GM18870 (cell line): ENCODE measurements around the gene FCN2.

Experiments
- ATAC-seq: cut with Tn5 transposase; IDR thresholded peaks from one replicate; pipeline ENCODE4 v1.9.1; 2021; ENCODE audit warnings: moderate library complexity; ENCODE audit not compliant: unreplicated experiment

The FCN2 gene

DNA sequence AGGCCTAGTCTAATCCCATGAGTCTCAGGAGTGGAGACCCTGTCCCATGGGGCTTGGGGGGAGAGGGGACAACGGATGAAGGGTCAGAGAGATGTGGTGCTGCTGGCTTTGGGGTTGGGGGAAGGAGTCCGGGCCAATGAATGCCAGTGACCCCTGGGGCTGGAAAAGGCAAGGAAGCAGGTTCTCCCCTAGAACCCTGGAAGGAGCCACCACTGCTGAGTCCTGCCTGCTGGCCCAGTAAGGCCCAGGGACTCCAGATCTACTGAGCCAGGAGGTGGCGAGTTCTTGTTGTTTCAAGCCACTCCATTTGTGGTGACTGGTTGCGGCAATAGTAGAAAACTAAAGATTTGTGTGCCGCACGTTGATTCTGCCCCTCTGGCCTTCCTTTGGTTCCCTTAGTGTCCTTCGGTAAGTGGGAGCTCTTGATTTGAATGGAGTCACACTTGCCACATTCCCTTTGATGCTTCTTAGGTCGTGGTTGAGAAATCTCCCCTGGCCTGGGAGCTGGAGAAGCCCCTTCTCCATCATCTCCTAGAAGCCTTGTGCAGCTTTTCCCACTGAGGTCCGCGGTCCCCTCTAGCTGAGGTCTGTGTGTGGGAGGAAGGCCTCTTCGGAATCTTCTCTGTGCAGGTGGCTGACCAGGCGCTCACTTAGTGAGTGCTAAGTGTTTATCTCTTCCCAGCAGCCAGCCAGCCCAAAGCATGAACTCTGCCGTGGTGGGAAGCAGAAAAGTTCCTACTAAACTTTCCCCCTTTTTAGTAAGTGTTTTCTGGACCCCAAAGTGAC, 28.1 kb downstream of the FCN2 start:
- ATAC-seq: no peak

- no peak for ATAC-seq
Observed at GRCh38 chr9:134909511-134910481, 29.2 kb downstream of the FCN2 start.

GRCh38 chr9:134912126-134912840, 31.7 kb downstream of the FCN2 start:
- ATAC-seq: no peak

DNA sequence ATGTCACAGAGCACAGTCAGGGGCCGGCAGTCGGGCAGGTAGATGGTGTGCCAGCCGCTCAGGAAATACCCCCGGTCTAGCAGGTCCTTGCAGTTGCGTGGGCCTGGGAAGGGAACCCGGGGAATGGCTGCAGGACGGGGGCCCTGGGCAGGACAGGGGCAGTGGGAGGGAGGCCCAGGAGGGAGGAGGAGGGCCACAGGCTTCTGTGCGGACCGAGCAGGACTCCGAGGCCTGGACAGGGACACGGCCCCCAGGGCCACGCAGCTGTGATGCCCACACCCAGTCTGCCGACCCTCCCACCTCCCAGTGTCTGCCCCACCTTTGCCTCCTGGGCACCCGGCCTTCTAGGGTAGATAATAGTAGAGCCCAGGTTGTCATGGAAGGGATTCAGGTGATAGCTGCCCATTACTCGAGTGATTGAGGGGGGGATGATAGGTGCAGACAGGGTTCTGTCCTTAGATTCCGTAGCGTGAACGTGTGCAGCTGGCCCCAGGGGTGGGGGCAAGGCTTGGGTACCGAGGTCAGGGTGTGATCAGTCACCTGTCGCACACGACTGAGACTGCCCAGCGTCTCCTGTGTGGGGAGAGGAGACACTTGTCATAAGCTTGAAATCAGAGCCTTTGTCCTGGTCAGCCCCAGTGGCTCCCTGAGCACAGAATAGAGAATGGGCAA, 32.6 kb downstream of the FCN2 start:
- no peak for ATAC-seq

DNA sequence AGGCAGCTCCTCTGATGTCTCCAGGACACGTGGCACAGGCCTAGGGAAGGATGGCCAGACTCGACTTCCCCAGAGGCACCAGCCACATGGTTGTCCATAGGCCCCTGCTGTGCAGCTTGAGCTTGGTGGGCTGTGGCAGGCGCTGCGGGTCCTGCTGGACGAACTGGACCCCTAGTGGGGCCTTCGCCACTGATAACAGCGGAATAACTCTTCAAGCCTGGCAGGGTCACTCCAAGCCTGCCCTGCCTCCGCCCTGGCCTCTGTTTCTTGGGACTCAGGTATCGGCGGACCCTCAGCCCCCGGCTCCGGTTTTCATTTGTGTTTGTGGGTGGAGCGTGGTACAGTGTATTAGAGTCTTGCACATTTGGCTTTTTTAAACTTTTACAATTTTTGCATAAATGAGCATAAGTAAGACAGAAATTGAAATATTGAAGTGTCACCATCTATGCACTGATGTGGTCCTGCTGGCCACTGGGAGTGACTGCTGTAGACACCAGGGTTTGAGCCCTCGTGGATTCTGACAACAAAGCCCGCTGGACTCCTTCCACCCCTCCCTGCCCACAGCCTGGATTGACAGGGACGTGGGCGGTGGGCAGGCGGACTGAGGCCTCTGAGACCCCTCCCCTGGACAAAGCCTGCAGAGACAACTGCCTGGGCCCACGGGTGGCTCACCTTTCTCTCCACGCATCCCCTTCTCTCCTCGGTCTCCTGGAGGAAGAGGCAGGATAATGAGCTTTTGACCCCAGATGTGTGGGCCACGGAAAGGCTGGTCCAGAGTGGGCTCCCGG, 33.3 kb downstream of the FCN2 start:
- no peak for ATAC-seq

GRCh38 chr9:134914501-134914834, 33.9 kb downstream of the FCN2 start:
- no peak for ATAC-seq

- no peak for ATAC-seq
Observed at GRCh38 chr9:134915046-134915985, 34.7 kb downstream of the FCN2 start.

DNA sequence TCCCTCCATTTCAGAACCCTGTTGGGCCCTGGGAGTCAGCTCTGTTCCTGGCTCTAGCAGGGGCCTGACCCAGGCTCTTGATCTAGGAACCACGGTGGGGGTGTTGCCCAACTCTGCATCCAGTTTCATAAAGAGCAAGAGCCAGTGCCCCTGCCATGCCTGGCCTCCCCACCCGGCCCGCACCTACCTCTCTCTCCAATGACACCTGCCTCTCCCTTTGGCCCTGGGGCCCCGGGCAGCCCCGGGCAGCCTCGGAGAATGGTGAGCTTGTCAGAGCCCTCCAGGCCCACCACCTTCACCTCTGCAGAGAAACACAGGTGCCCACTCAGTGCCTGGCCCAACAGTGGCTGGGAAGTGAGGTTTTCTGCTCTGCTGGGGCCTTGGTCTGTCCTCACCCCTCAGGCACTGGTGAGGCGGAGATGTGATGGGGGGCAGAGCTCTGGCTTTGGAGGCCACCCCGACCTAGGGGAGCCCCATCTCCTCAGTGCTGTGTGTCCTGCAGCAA, 35.6 kb downstream of the FCN2 start:
- ATAC-seq: no peak

DNA sequence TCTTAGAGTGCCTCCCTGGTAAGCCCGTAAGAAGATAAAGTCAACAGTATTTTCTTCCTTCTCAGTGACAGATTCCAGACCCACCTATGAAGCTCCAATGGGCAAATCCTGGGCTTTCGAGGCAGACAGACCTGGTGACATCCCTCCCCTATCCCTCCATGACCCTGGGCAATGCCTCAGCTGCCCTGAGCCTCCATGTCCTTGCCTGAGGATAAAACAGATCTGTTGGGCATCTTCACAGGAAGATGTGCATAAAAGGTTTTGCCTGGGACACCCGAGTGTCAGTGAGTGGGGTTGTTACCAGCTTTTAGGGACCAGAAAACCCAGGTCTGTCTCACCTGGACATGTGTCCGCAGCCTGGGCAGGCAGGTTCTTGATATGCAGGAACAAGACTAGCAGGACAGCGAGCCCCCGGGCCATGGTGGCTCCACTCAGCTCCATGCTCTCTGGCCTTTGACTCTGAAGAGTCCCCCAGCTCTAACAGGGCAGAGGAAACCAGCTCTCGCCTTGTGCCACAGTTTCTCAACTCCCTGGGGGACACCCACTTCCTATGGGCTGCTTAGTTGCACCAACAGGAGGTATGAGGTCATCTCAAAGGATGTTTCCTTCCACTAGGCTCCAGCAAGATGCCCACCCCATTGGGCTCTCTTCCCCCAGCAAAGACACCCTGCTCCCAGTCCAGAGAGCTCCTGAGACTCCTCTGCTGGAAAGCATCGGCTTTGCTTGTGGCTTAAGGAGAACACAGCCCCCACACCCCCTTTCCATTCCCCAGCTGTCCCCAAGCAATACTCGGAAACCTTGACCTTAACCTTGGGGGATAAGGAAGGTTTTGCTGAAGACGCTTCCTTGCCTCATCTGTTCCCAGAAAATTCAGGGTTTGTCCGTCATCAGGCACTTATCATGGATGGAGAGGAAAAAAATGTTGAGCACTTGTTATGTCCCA, 37.1 kb downstream of the FCN2 start, which contains the start of gene FCN1:
FCN1 (minus strand) TSS at position 482 of the 943 bp plus-strand sequence; CDS start at position 441, 41 bp downstream.
- no peak for ATAC-seq

DNA sequence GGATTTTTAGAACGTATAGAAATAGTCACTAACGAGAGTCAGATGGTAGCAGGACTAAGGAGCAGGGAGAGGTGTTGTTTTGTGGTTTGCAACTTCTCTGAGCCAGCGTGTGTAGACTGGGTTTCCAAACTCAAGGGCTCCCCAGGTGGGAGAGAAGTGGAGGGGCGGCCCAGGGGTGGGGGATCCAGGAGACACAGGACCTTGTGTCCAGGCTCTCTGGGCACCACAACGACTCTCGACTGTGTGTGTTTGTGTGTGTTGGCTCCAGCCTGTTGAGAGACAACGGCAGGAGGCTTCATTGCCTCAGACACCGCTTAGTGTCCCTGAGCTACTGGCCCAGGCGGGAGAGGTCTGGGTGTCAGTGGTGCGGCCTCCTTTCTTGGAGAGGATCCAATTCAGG, 38.0 kb downstream of the FCN2 start:
- no peak for ATAC-seq

GRCh38 chr9:134919303-134919702, 38.7 kb downstream of the FCN2 start:
- ATAC-seq: no peak

GRCh38 chr9:134922066-134922931, 41.7 kb downstream of the FCN2 start:
- no peak for ATAC-seq

- no peak for ATAC-seq
Observed at GRCh38 chr9:134922932-134923240, 42.3 kb downstream of the FCN2 start.

DNA sequence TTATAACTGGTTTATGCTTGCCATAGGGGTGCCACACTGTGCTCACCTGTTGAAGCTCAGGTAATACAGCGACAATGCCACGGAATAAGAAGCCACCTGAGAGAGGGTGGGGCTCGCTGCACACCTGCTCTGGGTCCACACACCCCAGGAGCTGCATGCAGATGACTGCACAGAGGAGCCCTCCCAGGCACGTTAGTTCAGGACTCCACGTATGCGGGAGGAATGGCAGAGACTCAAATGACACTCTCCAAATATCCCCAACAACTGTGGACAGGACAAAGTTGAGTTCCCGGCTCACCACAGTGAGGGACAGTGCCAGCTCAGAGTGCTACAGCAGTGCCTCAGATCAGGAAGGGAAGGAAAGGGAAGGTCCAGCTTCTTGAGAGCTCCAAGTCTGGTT, 42.9 kb downstream of the FCN2 start:
- ATAC-seq: no peak

DNA sequence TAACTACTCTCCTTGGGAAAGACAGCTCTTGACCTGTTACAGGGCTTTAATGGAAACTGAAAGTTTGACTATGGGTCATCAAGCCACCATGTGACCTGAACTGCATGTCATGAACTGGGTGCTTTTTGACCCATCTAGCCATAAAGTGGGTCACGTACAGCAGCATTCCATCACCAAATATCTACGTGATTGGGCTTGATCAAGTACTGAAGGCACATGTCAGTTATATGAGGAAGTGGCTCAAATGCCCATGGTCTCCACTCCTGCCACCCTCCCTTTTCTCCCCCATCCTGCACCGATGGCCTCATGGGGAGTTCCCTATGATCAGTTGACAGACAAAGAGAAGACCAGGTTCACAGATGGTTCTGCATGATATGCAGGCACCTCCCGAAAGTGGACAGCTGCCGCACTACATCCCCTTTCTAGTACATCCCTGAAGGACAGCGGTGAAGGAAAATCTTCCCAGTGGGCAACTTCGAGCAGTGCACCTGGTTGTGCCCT, 44.5 kb downstream of the FCN2 start:
- ATAC-seq: no peak

GRCh38 chr9:134928436-134929192, 48.0 kb downstream of the FCN2 start:
- ATAC-seq: no peak
